ENCODE measurements around the gene EXOC1L. TPM values are rescaled to one million over a fixed set of nuclear protein-coding genes. Genes with fewer than 3 reads are reported as not detected.

Gene EXOC1L
- total RNA-seq, 4 donors from 2014 or later, result not detected

DNA sequence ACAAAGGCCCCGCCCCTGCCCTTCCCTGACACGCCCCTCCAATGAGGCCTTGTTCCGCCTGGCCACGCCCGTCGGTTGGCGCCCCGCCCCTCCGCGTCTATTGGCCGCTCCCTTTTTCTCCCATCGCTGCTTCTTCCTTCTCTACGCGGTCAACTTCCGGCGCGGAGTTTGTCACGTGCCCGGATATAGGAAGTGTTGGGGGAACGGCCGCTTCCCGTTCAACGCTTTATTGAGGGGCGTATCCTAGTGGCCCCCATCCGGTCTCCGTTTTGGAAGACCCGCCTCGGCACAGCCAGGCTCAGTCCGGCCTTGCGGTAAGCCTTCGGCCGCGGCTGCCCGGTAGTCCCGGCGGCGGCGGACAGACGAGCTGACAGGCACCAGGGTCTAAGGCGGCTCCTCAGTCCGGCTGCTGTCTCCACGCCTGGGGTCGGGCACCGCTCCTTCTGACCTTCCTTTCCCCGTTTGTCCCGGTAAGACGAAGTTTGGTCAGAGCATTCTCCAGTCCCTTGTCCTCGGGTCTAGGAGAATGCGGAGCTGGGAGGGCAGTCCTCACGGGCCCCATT, 34.0 kb downstream of the EXOC1L start, which contains the start of gene EXOC1:
TSS of gene EXOC1 (plus strand) at position 165 of the 563 bp plus-strand sequence. CDS start 4,676 bp downstream, outside the sequence.
- WGBS, 2 donors, result 0% methylated on average over 37 to 50 of the region's 50 CpGs
- intact Hi-C loops (cut with DNase I; ENCODE audit: low total_unique reads), result no loop called here
- peak; percentile 99 to 100 for DNase-seq (ENCODE audit: low spot score in 2 of 2)
- peak in 1 of 2 donors; percentile 4 for TF ChIP-seq POLR2A (IDR thresholded peaks at IDR 0.05)
- TF ChIP-seq, protein P1, sequence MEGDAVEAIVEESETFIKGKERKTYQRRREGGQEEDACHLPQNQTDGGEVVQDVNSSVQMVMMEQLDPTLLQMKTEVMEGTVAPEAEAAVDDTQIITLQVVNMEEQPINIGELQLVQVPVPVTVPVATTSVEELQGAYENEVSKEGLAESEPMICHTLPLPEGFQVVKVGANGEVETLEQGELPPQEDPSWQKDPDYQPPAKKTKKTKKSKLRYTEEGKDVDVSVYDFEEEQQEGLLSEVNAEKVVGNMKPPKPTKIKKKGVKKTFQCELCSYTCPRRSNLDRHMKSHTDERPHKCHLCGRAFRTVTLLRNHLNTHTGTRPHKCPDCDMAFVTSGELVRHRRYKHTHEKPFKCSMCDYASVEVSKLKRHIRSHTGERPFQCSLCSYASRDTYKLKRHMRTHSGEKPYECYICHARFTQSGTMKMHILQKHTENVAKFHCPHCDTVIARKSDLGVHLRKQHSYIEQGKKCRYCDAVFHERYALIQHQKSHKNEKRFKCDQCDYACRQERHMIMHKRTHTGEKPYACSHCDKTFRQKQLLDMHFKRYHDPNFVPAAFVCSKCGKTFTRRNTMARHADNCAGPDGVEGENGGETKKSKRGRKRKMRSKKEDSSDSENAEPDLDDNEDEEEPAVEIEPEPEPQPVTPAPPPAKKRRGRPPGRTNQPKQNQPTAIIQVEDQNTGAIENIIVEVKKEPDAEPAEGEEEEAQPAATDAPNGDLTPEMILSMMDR (IDR thresholded peaks at IDR 0.05), result no peak
- H3K4me3 ChIP-seq (ENCODE audit: low read depth, poor library complexity, severe bottlenecking), result peak within 1 kb of the TSS; percentile 93

DNA sequence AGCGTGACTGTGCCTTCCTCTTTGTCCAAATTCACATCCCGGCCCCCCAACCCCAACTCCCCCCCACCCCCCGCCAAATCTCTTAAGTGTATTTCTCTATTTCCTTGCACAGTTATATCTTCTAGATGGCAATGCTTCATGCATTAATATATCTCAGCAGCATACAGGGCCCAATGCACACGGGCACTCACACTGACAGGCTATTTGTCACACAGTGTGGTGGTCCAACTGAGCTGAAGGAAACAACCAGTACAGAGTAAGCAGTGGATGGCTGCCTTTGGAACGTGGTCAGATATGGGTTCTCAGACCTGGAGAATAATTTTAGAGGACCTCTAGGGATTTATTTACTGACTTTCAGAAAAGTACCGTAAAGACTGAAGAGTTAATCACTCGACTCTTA, 34.5 kb downstream of the EXOC1L start:
- peak overlapping the region; percentile 93 for H3K4me3 ChIP-seq (ENCODE audit: low read depth, poor library complexity, severe bottlenecking)
- no peak for DNase-seq (ENCODE audit: low spot score in 2 of 2)
- whole genome bisulfite sequencing, 2 donors, result 20 to 23% methylated on average over 7 of the region's 7 CpGs
- no peak for TF ChIP-seq POLR2A (IDR thresholded peaks at IDR 0.05)
- TF ChIP-seq, protein P1 (IDR thresholded peaks at IDR 0.05), result no peak
- intact Hi-C loops (cut with DNase I; ENCODE audit: low total_unique reads), result no loop called here

DNA sequence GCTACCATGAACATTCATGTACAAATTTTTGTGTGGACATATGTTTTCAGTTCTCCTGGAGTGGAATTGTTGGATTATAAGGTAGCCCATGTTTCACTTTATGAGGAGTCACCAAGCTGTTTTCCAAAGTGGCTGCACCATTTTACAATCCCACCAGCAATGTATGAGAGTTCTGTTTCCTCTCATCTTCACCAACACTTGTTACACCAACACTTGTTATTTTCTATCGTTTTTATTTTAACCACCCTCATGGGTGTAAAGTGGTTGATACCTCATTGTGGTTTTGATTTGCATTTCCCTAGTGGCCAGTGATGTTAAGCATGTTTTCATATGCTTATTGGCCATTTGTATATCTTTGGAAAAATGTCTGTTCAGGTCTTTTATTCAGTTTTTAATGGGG, 38.0 kb downstream of the EXOC1L start:
- DNase-seq (ENCODE audit: low spot score in 2 of 2), result no peak
- no peak for TF ChIP-seq POLR2A (IDR thresholded peaks at IDR 0.05)
- TF ChIP-seq, protein P1 (IDR thresholded peaks at IDR 0.05), result no peak
- H3K4me3 ChIP-seq (ENCODE audit: low read depth, poor library complexity, severe bottlenecking), result no peak overlapping the region
- WGBS, 2 donors, result 89 to 93% methylated on average over 1 of the region's 1 CpG
- intact Hi-C loops (cut with DNase I; ENCODE audit: low total_unique reads), result no loop called here

DNA sequence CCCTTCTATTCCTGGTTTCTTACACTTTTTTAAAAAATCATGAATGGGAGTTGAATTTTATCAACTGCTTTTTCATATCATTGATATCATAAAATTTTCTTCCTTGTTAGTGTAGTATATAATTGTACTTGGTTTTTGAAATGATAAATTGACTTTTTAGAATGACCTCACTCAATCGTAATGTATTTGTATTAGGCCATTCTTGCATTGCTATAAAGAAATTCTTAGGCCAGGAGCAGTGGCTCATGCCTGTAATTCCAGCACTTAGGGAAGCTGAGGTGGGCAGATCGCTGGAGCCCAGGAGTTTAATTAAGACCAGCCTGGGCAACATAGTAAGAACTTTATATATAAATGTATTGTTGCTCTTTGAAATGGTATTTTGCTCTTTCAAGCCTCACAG, 40.1 kb downstream of the EXOC1L start:
- TF ChIP-seq, protein P1 (IDR thresholded peaks at IDR 0.05), result no peak
- no peak for TF ChIP-seq POLR2A (IDR thresholded peaks at IDR 0.05)
- intact Hi-C loops (cut with DNase I; ENCODE audit: low total_unique reads), result no loop called here

GRCh38 chr4:55864577-55865223, 45.1 kb downstream of the EXOC1L start:
- intact Hi-C loops (cut with DNase I; ENCODE audit: low total_unique reads), result no loop called here
- no peak overlapping the region for H3K4me3 ChIP-seq (ENCODE audit: low read depth, poor library complexity, severe bottlenecking)
- WGBS, 2 donors, result 96 to 98% methylated on average over 1 of the region's 1 CpG
- no peak for DNase-seq (ENCODE audit: low spot score in 2 of 2)
- no peak for TF ChIP-seq POLR2A (IDR thresholded peaks at IDR 0.05)
- TF ChIP-seq, protein P1 (IDR thresholded peaks at IDR 0.05), result no peak

More for the DNA sequence above, 40.1 kb downstream of the EXOC1L start:
- no peak for DNase-seq (ENCODE audit: low spot score in 2 of 2)
- H3K4me3 ChIP-seq (ENCODE audit: low read depth, poor library complexity, severe bottlenecking), result no peak overlapping the region
- WGBS, 2 donors, result 67 to 90% methylated on average over 2 of the region's 2 CpGs
